H9 (cell line): Measurements from ENCODE around the gene MBD5. TPM values are rescaled to one million over a fixed set of nuclear protein-coding genes. Genes with fewer than 3 reads are reported as not detected.

Source experiments
- DNase-seq: peaks from one replicate; pipeline ENCODE4 v3.0.0-alpha.2; 2017
- H2AFZ ChIP-seq: one replicate; pipeline ENCODE4 v1.6.1; 2013; ENCODE audit warnings: mild to moderate bottlenecking, low read length, control low read depth, moderate library complexity
- H2AK5ac ChIP-seq: 2 replicates; pipeline ENCODE4 v1.6.1; 2013; ENCODE audit warnings: low read length, control low read depth, mixed read lengths; ENCODE audit not compliant: insufficient read length
- H2BK120ac ChIP-seq: one replicate; pipeline ENCODE4 v1.6.1; 2013; ENCODE audit warnings: low read depth, mild to moderate bottlenecking, low read length, control low read depth, inconsistent platforms; ENCODE audit not compliant: poor library complexity, severe bottlenecking
- H2BK12ac ChIP-seq: 2 replicates; pipeline ENCODE4 v1.6.1; 2013; ENCODE audit warnings: low read length, control low read depth, mixed read lengths, low read depth; ENCODE audit not compliant: insufficient read length
- H2BK15ac ChIP-seq: 2 replicates; pipeline ENCODE4 v1.6.1; 2013; ENCODE audit warnings: low read depth, low read length, control low read depth
- H2BK20ac ChIP-seq: one replicate; pipeline ENCODE4 v1.6.1; 2013; ENCODE audit warnings: low read depth, mild to moderate bottlenecking, low read length, control low read depth, inconsistent platforms; ENCODE audit not compliant: poor library complexity, severe bottlenecking
- H2BK5ac ChIP-seq: 2 replicates; pipeline ENCODE4 v1.6.1; 2013; ENCODE audit warnings: low read length, control low read depth, mixed read lengths; ENCODE audit not compliant: insufficient read length
- H3K14ac ChIP-seq: 2 replicates; pipeline ENCODE4 v1.6.1; 2013; ENCODE audit warnings: low read length, control low read depth; ENCODE audit not compliant: insufficient read depth
- H3K18ac ChIP-seq: 2 replicates; pipeline ENCODE4 v1.6.1; 2013; ENCODE audit warnings: low read depth, mild to moderate bottlenecking, mixed read lengths, low read length, control low read depth; ENCODE audit not compliant: insufficient read length
- H3K23ac ChIP-seq: 2 replicates; pipeline ENCODE4 v1.6.1; 2013; ENCODE audit warnings: low read length, control low read depth, mixed read lengths, low read depth; ENCODE audit not compliant: insufficient read length
- H3K23me2 ChIP-seq: 2 replicates; pipeline ENCODE4 v1.6.1; 2013; ENCODE audit warnings: low read depth, mild to moderate bottlenecking, mixed read lengths, low read length, control low read depth; ENCODE audit not compliant: insufficient read length, poor library complexity, severe bottlenecking
- H3K27ac ChIP-seq: 2 replicates; pipeline ENCODE4 v1.5.1; 2013; ENCODE audit warnings: low read length, control low read depth, mixed read lengths, low read depth; ENCODE audit not compliant: insufficient read length
- H3K27me3 ChIP-seq: 2 replicates; pipeline ENCODE4 v1.6.1; 2013; ENCODE audit warnings: low read length, control low read depth, inconsistent platforms; ENCODE audit not compliant: insufficient read depth
- H3K4ac ChIP-seq: 2 replicates; pipeline ENCODE4 v1.6.1; 2013; ENCODE audit warnings: low read depth, mild to moderate bottlenecking, control low read depth, inconsistent platforms, low read length, moderate library complexity
- H3K4me1 ChIP-seq: 2 replicates; pipeline ENCODE4 v1.6.1; 2013; ENCODE audit warnings: low read length, control low read depth, inconsistent platforms; ENCODE audit not compliant: insufficient read depth
- H3K4me2 ChIP-seq: 2 replicates; pipeline ENCODE4 v1.6.1; 2013; ENCODE audit warnings: low read length, control low read depth, mixed read lengths; ENCODE audit not compliant: insufficient read length, insufficient read depth
- H3K56ac ChIP-seq: 2 replicates; pipeline ENCODE4 v1.6.1; 2013; ENCODE audit warnings: low read depth, mild to moderate bottlenecking, mixed read lengths, low read length, control low read depth; ENCODE audit not compliant: insufficient read length
- H3K79me1 ChIP-seq: 2 replicates; pipeline ENCODE4 v1.6.1; 2013; ENCODE audit warnings: low read depth, mild to moderate bottlenecking, moderate library complexity, low read length, control low read depth, inconsistent platforms; ENCODE audit not compliant: insufficient read depth, poor library complexity, severe bottlenecking
- H3K79me2 ChIP-seq: 2 replicates; pipeline ENCODE4 v1.6.1; 2013; ENCODE audit warnings: low read length, control low read depth, inconsistent platforms; ENCODE audit not compliant: insufficient read depth
- H3K9ac ChIP-seq: 2 replicates; pipeline ENCODE4 v1.6.1; 2013; ENCODE audit warnings: low read length, control low read depth, mixed read lengths; ENCODE audit not compliant: insufficient read length; ENCODE audit errors: extremely low read depth
- H3K9me3 ChIP-seq: one replicate; pipeline ENCODE4 v1.6.1; 2013; ENCODE audit warnings: low read depth, low read length, inconsistent platforms; ENCODE audit not compliant: control insufficient read depth
- H3T11ph ChIP-seq: one replicate; pipeline ENCODE4 v1.6.1; 2013; ENCODE audit warnings: mild to moderate bottlenecking, low read length, control low read depth, inconsistent platforms
- H4K20me1 ChIP-seq: one replicate; pipeline ENCODE4 v1.6.1; 2013; ENCODE audit not compliant: control insufficient read depth, insufficient read length, insufficient read depth
- H4K5ac ChIP-seq: 2 replicates; pipeline ENCODE4 v1.6.1; 2013; ENCODE audit warnings: low read depth, mild to moderate bottlenecking, mixed read lengths, low read length, control low read depth; ENCODE audit not compliant: insufficient read length
- H4K8ac ChIP-seq: replicated peaks from 2 replicates; pipeline ENCODE4 v1.6.1; 2013; ENCODE audit warnings: low read length, control low read depth, mixed read lengths, low read depth; ENCODE audit not compliant: insufficient read length
- H4K91ac ChIP-seq: 2 replicates; pipeline ENCODE4 v1.6.1; 2013; ENCODE audit warnings: low read depth, mild to moderate bottlenecking, moderate library complexity, mixed read lengths, low read length, control low read depth; ENCODE audit not compliant: insufficient read length
- H3K27ac Mint-ChIP-seq, 3 experiments: 2 replicates in 2 of 3; 3 replicates in 1 of 3; pipeline ENCODE4 v1.8.0; 2020 to 2021; ENCODE audit warnings: mixed read lengths in 3 of 3, mild to moderate bottlenecking in 1 of 3, moderate library complexity in 1 of 3
- H3K27me3 Mint-ChIP-seq: 2 replicates; pipeline ENCODE4 v1.8.0; 2021; ENCODE audit warnings: low read depth, mild to moderate bottlenecking, moderate library complexity, mixed read lengths
- H3K36me3 Mint-ChIP-seq, 3 experiments: 2 replicates in 2 of 3; 3 replicates in 1 of 3; pipeline ENCODE4 v1.8.0; 2020 to 2021; ENCODE audit warnings: low read depth in 3 of 3, mixed read lengths in 3 of 3; ENCODE audit not compliant: insufficient read depth in 1 of 3
- H3K4me1 Mint-ChIP-seq, 2 experiments: 2 replicates each; pipeline ENCODE4 v1.8.0; 2020; ENCODE audit warnings: mixed read lengths in 2 of 2
- H3K4me3 Mint-ChIP-seq, 2 experiments: 2 replicates in 1 of 2; 3 replicates in 1 of 2; pipeline ENCODE4 v1.8.0; 2020 to 2021; ENCODE audit warnings: mild to moderate bottlenecking in 2 of 2, mixed read lengths in 2 of 2, moderate library complexity in 1 of 2
- H3K9me3 Mint-ChIP-seq, 2 experiments: 2 replicates in 1 of 2; 3 replicates in 1 of 2; pipeline ENCODE4 v1.8.0; 2020; ENCODE audit warnings: mild to moderate bottlenecking in 2 of 2, mixed read lengths in 2 of 2, moderate library complexity in 1 of 2
- WGBS: extraction: QIAGEN DNeasy Blood & Tissue Kit; methylation state at CpG from one replicate; pipeline ENCODE4 v1.1.7; 2013; ENCODE audit warnings: missing lambda C conversion rate, low lambda C conversion rate, mixed read lengths; ENCODE audit not compliant: insufficient read length; ENCODE audit errors: extremely low coverage; 5-methylcytosine and 5-hydroxymethylcytosine counted together
- total RNA-seq: library from RNA; stranded (reverse); gene quantifications from 2 replicates; pipeline ENCODE4 v1.2.1, GENCODE V29; 2021
- TF ChIP-seq, protein P1 (sequence below): fragments of 200-600 bp; sonication (generic); conservative IDR thresholded peaks from 3 replicates; pipeline ENCODE4 v1.8.0; 2021; ENCODE audit warnings: antibody characterized with exemption, mild to moderate bottlenecking

Gene MBD5
- total RNA-seq, 1 experiment from 2014 or later, result 23.1 TPM

DNA sequence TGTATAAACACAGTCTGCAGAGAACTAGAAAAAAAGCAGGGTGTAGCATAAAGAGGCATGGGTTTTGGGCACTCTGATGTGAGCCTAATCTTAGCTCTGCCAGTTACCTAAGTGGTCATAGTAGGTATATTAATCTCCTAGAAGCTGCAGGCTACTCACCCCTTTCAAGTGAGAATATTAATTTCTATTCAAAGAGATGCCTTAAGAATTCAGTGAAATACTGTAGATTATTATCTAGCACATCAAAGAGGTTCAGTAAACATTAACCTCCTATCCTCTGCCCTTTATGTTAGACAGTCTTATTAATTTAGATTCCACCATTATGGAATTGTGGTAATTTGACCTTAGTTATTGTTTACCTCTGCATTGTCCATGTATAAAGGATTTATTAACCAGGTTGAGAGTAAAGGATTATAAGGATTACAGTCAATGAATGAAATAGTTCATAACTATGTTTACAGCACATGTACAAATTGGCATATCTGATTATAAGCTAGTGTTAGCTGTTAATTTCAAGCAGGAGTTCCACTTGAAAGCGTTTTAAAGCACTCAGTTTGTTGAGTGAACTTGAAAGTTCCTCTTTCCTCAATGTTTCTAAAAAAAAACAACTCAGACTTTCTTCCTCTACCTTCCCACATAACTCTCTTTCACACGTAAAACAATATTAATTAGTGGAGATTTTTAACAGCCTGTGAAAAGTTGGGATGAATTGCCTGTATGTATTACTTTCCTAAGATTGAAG lies 473.1 kb downstream of the MBD5 start:
- H3K4me1 Mint-ChIP-seq, result peaks cover 5 to 11% of the 10 kb centered on the region in 2 experiments; a peak in 3 of 4 replicates
- H4K8ac ChIP-seq, result no peak overlapping the region
- H2AK5ac ChIP-seq, result no peak overlapping the region
- no peak overlapping the region for H3K18ac ChIP-seq
- H3K27me3 ChIP-seq, result no peaks in the 10 kb centered on the region
- no peak overlapping the region for H3K14ac ChIP-seq
- no peak overlapping the region for H3K56ac ChIP-seq
- H2BK20ac ChIP-seq, result no peak overlapping the region
- no peaks in the 10 kb centered on the region for H4K20me1 ChIP-seq
- H3K4me1 ChIP-seq, result no peaks in the 10 kb centered on the region
- peak overlapping the region in 1 of 3 experiments; percentile 22; a peak in 1 of 7 replicates for H3K27ac Mint-ChIP-seq
- no CpG with 5 or more reads among the region's 2 CpGs for WGBS
- TF ChIP-seq, protein P1, sequence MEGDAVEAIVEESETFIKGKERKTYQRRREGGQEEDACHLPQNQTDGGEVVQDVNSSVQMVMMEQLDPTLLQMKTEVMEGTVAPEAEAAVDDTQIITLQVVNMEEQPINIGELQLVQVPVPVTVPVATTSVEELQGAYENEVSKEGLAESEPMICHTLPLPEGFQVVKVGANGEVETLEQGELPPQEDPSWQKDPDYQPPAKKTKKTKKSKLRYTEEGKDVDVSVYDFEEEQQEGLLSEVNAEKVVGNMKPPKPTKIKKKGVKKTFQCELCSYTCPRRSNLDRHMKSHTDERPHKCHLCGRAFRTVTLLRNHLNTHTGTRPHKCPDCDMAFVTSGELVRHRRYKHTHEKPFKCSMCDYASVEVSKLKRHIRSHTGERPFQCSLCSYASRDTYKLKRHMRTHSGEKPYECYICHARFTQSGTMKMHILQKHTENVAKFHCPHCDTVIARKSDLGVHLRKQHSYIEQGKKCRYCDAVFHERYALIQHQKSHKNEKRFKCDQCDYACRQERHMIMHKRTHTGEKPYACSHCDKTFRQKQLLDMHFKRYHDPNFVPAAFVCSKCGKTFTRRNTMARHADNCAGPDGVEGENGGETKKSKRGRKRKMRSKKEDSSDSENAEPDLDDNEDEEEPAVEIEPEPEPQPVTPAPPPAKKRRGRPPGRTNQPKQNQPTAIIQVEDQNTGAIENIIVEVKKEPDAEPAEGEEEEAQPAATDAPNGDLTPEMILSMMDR, result no peak
- no peak overlapping the region for H3K4me2 ChIP-seq
- peaks cover 0 to 8% (median 4%) of the 10 kb centered on the region in 3 experiments; a peak in 3 of 7 replicates for H3K36me3 Mint-ChIP-seq
- no peaks in the 10 kb centered on the region for H3K79me1 ChIP-seq
- no peaks in the 10 kb centered on the region for H3K23me2 ChIP-seq
- H3K27me3 Mint-ChIP-seq, result no peaks in the 10 kb centered on the region
- no peak overlapping the region for H2BK12ac ChIP-seq
- no peaks in the 10 kb centered on the region for H3K9me3 ChIP-seq
- H3K23ac ChIP-seq, result no peak overlapping the region
- no peak for DNase-seq
- H2BK15ac ChIP-seq, result no peak overlapping the region
- H2BK5ac ChIP-seq, result no peak overlapping the region
- no peak overlapping the region for H3K4ac ChIP-seq
- H3K79me2 ChIP-seq, result no peaks in the 10 kb centered on the region
- H4K5ac ChIP-seq, result no peak overlapping the region
- H4K91ac ChIP-seq, result no peak overlapping the region
- no peaks in the 10 kb centered on the region for H3K9me3 Mint-ChIP-seq
- H2AFZ ChIP-seq, result no peak overlapping the region
- H2BK120ac ChIP-seq, result no peak overlapping the region
- no peak overlapping the region for H3K9ac ChIP-seq
- no peak overlapping the region for H3T11ph ChIP-seq
- H3K4me3 Mint-ChIP-seq, result no peak overlapping the region
- H3K27ac ChIP-seq, result no peak overlapping the region
